Measurements from ENCODE around the gene CSTA. TPM values are rescaled to one million over a fixed set of nuclear protein-coding genes. Genes with fewer than 3 reads are reported as not detected.

Gene CSTA, protein sequence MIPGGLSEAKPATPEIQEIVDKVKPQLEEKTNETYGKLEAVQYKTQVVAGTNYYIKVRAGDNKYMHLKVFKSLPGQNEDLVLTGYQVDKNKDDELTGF
- total RNA-seq (10 to 100 TPM in 4 of 7 donors, 1 to 10 TPM in 3; 6.4 to 21.1 (median 11.4) TPM), polyA plus RNA-seq (10 to 100 TPM; 20.1 to 46.1 (median 41.9) TPM)
- long read RNA-seq, donor 1, partial matches to known transcripts, result 0 of 3 reads
- long read RNA-seq, donor 1, other reads (novel, unspliced or antisense), result 0 of 3 reads
- long read RNA-seq, donor 2, result 0 reads

DNA sequence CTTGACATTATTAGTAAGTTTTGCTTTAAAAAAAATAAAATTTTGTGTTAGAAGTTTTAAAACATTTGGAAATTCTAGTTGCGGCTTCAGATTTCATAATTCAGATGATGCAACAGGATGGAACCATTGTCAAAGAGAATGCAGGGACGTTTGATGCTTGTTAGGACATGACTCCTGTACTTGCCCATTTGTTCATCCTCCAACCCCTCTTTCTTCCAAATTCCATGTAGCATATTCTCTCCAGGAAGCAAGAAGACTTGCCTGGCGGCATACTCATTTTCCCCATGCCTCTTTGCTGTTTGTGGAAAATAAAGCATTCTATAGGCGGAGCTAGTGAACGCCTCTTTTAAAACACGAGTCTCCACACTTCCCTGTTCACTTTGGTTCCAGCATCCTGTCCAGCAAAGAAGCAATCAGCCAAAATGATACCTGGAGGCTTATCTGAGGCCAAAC lies at the start of gene CSTA:
Gene CSTA, plus strand, starts transcription at position 378 of the 453 bp plus-strand sequence. Its CDS starts 45 bp downstream, at position 423.
- H3K9me3 ChIP-seq, result peaks cover 0 to 11% (median 7%) of the 10 kb centered on the region in 8 donors
- TF ChIP-seq POLR2A (IDR thresholded peaks at IDR 0.05), result no peak
- H3K27ac ChIP-seq, result peak within 1 kb of the TSS in 6 of 8 donors; percentile 16 to 81 (median 56)
- peak within 1 kb of the TSS in 5 of 8 donors; percentile 2 to 50 (median 22) for H3K4me3 ChIP-seq
- no peaks in the 10 kb centered on the region for H3K27me3 ChIP-seq (replicated peaks in 1 of 7)
- no peaks in the 10 kb centered on the region for H3K36me3 ChIP-seq
- intact Hi-C loops (cut with DNase I; ENCODE audit: low total_unique reads), result no loop called here
- no peaks in the 10 kb centered on the region for H3K4me1 ChIP-seq
- DNase-seq, result no peak
- 46 to 64% (median 50%) methylated on average over 6 of the region's 6 CpGs for WGBS, 5 donors

DNA sequence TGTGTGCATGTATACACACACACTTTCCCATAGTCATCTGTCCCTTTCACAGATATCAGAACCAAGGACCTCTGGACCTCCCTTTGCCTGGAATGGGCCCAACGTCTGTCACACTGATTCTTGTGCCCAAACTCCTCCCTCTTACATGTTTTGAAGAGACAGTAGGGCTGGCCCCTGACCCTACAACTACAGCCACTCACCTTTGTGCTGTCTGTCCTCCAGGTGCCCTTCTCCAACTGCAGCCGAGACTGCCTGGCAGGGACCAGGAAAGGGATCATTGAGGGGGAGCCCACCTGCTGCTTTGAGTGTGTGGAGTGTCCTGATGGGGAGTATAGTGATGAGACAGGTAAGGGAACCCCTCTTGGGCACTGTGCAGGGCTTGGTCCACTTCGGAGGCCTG lies 43.2 kb upstream of the CSTA start:
- intact Hi-C loops (cut with DNase I; ENCODE audit: low total_unique reads), result no loop called here
- WGBS, 5 donors, result 75 to 87% (median 83%) methylated on average over 3 of the region's 3 CpGs
- no peak for DNase-seq
- Histone ChIP-seq H3K4me1 (no peaks in the 10 kb centered on the region), H3K27me3 (replicated peaks in 1 of 7) (peaks cover 0 to 4% (median 0%) of the 10 kb centered on the region in 7 donors), H3K9me3 (no peaks in the 10 kb centered on the region), H3K36me3 (no peaks in the 10 kb centered on the region), H3K27ac (no peak overlapping the region), H3K4me3 (no peak overlapping the region)
- TF ChIP-seq, protein P1, sequence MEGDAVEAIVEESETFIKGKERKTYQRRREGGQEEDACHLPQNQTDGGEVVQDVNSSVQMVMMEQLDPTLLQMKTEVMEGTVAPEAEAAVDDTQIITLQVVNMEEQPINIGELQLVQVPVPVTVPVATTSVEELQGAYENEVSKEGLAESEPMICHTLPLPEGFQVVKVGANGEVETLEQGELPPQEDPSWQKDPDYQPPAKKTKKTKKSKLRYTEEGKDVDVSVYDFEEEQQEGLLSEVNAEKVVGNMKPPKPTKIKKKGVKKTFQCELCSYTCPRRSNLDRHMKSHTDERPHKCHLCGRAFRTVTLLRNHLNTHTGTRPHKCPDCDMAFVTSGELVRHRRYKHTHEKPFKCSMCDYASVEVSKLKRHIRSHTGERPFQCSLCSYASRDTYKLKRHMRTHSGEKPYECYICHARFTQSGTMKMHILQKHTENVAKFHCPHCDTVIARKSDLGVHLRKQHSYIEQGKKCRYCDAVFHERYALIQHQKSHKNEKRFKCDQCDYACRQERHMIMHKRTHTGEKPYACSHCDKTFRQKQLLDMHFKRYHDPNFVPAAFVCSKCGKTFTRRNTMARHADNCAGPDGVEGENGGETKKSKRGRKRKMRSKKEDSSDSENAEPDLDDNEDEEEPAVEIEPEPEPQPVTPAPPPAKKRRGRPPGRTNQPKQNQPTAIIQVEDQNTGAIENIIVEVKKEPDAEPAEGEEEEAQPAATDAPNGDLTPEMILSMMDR (IDR thresholded peaks at IDR 0.05 in 8 of 11, conservative IDR thresholded peaks at IDR 0.05 in 3 of 11), result no peak
- TF ChIP-seq POLR2AphosphoS5 (IDR thresholded peaks at IDR 0.05), result no peak
- no peak for TF ChIP-seq POLR2A (IDR thresholded peaks at IDR 0.05)

DNA sequence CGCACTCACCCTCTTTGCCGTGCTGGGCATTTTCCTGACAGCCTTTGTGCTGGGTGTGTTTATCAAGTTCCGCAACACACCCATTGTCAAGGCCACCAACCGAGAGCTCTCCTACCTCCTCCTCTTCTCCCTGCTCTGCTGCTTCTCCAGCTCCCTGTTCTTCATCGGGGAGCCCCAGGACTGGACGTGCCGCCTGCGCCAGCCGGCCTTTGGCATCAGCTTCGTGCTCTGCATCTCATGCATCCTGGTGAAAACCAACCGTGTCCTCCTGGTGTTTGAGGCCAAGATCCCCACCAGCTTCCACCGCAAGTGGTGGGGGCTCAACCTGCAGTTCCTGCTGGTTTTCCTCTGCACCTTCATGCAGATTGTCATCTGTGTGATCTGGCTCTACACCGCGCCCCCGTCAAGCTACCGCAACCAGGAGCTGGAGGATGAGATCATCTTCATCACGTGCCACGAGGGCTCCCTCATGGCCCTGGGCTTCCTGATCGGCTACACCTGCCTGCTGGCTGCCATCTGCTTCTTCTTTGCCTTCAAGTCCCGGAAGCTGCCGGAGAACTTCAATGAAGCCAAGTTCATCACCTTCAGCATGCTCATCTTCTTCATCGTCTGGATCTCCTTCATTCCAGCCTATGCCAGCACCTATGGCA lies 41.1 kb upstream of the CSTA start:
- no peaks in the 10 kb centered on the region for H3K27me3 ChIP-seq (replicated peaks in 1 of 7)
- no peaks in the 10 kb centered on the region for H3K9me3 ChIP-seq
- no peak overlapping the region for H3K4me3 ChIP-seq
- H3K27ac ChIP-seq, result no peak overlapping the region
- H3K36me3 ChIP-seq, result no peaks in the 10 kb centered on the region
- no peak for DNase-seq
- H3K4me1 ChIP-seq, result no peaks in the 10 kb centered on the region
- intact Hi-C loops (cut with DNase I; ENCODE audit: low total_unique reads), result no loop called here
- TF ChIP-seq, protein P1 (IDR thresholded peaks at IDR 0.05 in 8 of 11, conservative IDR thresholded peaks at IDR 0.05 in 3 of 11), result no peak
- no peak for TF ChIP-seq POLR2A (IDR thresholded peaks at IDR 0.05)
- TF ChIP-seq POLR2AphosphoS5 (IDR thresholded peaks at IDR 0.05), result no peak
- WGBS, 5 donors, result 83 to 91% (median 91%) methylated on average over 21 to 22 of the region's 22 CpGs

DNA sequence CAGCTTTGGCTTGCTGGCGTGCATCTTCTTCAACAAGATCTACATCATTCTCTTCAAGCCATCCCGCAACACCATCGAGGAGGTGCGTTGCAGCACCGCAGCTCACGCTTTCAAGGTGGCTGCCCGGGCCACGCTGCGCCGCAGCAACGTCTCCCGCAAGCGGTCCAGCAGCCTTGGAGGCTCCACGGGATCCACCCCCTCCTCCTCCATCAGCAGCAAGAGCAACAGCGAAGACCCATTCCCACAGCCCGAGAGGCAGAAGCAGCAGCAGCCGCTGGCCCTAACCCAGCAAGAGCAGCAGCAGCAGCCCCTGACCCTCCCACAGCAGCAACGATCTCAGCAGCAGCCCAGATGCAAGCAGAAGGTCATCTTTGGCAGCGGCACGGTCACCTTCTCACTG lies 40.6 kb upstream of the CSTA start:
- 94 to 95% (median 95%) methylated on average over 10 to 20 of the region's 20 CpGs for WGBS, 5 donors
- Histone ChIP-seq H3K4me3 (no peak overlapping the region), H3K27ac (no peak overlapping the region), H3K36me3 (no peaks in the 10 kb centered on the region), H3K4me1 (no peaks in the 10 kb centered on the region), H3K9me3 (no peaks in the 10 kb centered on the region), H3K27me3 (replicated peaks in 1 of 7) (no peaks in the 10 kb centered on the region)
- intact Hi-C loops (cut with DNase I; ENCODE audit: low total_unique reads), result no loop called here
- DNase-seq, result no peak
- TF ChIP-seq, protein P1 (IDR thresholded peaks at IDR 0.05 in 8 of 11, conservative IDR thresholded peaks at IDR 0.05 in 3 of 11), result no peak
- no peak for TF ChIP-seq POLR2AphosphoS5 (IDR thresholded peaks at IDR 0.05)
- TF ChIP-seq POLR2A (IDR thresholded peaks at IDR 0.05), result no peak

All from spleen (tissue), 13 donors.